ENCODE data around the gene CCDC85A.

GRCh38 chr2:56291711-56292110, 107.9 kb downstream of the CCDC85A start:
- TF ChIP-seq EZH2 (IDR thresholded peaks at IDR 0.05; ENCODE audit: borderline replicate concordance) (no peak), CTCF (IDR thresholded peaks at IDR 0.05; ENCODE audit: poor library complexity) (no peak), EZH2phosphoT487 (IDR thresholded peaks at IDR 0.05; ENCODE audit: low read depth, severe bottlenecking, unreplicated experiment) (no peak)
